Gastroesophageal sphincter (tissue), 3 donors: ENCODE data around the gene GADD45GIP1.

Source experiments
- CTCF ChIP-seq, 4 experiments: fragments of 200-600 bp in 2 of 4; fragments of 450-650 bp in 2 of 4; sonication (generic) in 1 of 4; IDR thresholded peaks; one replicate each; pipeline ENCODE4 v1.5.1; 2017 to 2019; ENCODE audit warnings: antibody characterized with exemption in 4 of 4, mild to moderate bottlenecking in 2 of 4, moderate library complexity in 2 of 4
- EP300 ChIP-seq: sonication (generic); formaldehyde crosslinking; IDR thresholded peaks from one replicate; pipeline ENCODE4 v1.6.1; 2017; ENCODE audit warnings: antibody characterized with exemption, mild to moderate bottlenecking
- POLR2A ChIP-seq, 2 donors: fragments of 450-650 bp; IDR thresholded peaks; one replicate each; pipeline ENCODE4 v1.6.1; 2017; ENCODE audit warnings: antibody characterized with exemption in 2 of 2, mild to moderate bottlenecking in 2 of 2, moderate library complexity in 1 of 2

DNA sequence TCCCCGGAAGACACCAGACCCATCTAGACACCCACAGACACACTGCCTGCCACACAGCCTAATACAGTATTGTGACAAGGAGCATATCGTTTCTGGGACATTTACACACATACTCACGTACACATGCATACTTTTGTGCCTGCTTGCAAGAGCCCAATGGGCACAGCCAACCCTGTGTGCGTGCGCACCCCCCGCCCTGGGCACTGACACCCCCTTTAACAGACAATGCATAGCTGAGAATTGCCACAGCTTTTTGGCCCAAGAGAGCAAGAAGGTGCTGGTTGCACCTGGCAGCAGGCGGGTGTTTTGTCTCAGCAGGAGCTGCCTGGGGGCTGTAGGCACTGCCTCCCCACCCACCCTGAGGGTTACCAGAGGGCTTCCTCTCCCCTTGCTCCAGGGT, 36.5 kb upstream of the GADD45GIP1 start:
- TF ChIP-seq POLR2A (IDR thresholded peaks at IDR 0.05) (no peak), EP300 (no peak), CTCF (IDR thresholded peaks at IDR 0.05) (no peak)
